Uterus (tissue), 4 donors: ENCODE measurements around the gene STX19. TPM values are rescaled to one million over a fixed set of nuclear protein-coding genes. Genes with fewer than 3 reads are reported as not detected.

Experiments
- DNase-seq, 2 donors: peaks; one replicate each; pipeline ENCODE4 v3.0.0-alpha.2; 2019 to 2020
- H3K27ac ChIP-seq, 2 donors: fragments of 200-600 bp; sonication (generic); 1 replicate in 1 of 2; 2 replicates in 1 of 2; pipeline ENCODE4 v1.5.1; 2016 to 2018
- H3K27me3 ChIP-seq, 2 donors: fragments of 200-600 bp; sonication (generic); one replicate each; pipeline ENCODE4 v1.5.1; 2018 to 2019; ENCODE audit warnings: control low read depth in 1 of 2
- H3K36me3 ChIP-seq, 2 donors: fragments of 200-600 bp; sonication (generic); one replicate each; pipeline ENCODE4 v1.5.1; 2019; ENCODE audit warnings: control low read depth in 1 of 2
- H3K4me1 ChIP-seq, 2 donors: fragments of 200-600 bp; sonication (generic); one replicate each; pipeline ENCODE4 v1.5.1; 2018 to 2019; ENCODE audit warnings: control low read depth in 1 of 2
- H3K4me3 ChIP-seq, 2 donors: fragments of 200-600 bp; sonication (generic); 1 replicate in 1 of 2; 2 replicates in 1 of 2; pipeline ENCODE4 v1.5.1; 2018 to 2019; ENCODE audit warnings: mild to moderate bottlenecking in 1 of 2
- H3K9me3 ChIP-seq, 2 donors: fragments of 200-600 bp; sonication (generic); one replicate each; pipeline ENCODE4 v1.5.1; 2019; ENCODE audit warnings: control low read depth in 1 of 2
- POLR2A ChIP-seq, 2 donors: fragments of 450-650 bp; IDR thresholded peaks; one replicate each; pipeline ENCODE4 v1.6.1; 2016; ENCODE audit warnings: antibody characterized with exemption in 2 of 2, mild to moderate bottlenecking in 1 of 2, moderate library complexity in 1 of 2
- intact Hi-C: fragments of 100-400 bp; cut with DNase I; formaldehyde crosslinking; loops from one replicate; pipeline ENCODE4 v1.15.1; 2023; ENCODE audit warnings: low total_unique reads
- total RNA-seq, 4 donors: library from RNA; depleted of rRNA in 3 of 4; stranded (reverse); fragments of >200 nt in 3 of 4; gene quantifications; one replicate each; pipeline versions ENCODE4 v1.1.0 to v1.2.4, GENCODE V29; 2014 to 2023
- TF ChIP-seq, protein P1 (sequence below), 4 experiments: fragments of 200-600 bp in 2 of 4; fragments of 450-650 bp in 2 of 4; sonication (generic) in 2 of 4; IDR thresholded peaks; one replicate each; pipeline ENCODE4 v1.5.1; 2016 to 2019; ENCODE audit warnings: antibody characterized with exemption in 4 of 4, mild to moderate bottlenecking in 2 of 4, moderate library complexity in 1 of 4
- donor health status: DM: yes; HTN: yes; CAD: no.

The STX19 gene
- total RNA-seq, 4 donors from 2014 or later, result 1.5 TPM; not detected in 3

DNA sequence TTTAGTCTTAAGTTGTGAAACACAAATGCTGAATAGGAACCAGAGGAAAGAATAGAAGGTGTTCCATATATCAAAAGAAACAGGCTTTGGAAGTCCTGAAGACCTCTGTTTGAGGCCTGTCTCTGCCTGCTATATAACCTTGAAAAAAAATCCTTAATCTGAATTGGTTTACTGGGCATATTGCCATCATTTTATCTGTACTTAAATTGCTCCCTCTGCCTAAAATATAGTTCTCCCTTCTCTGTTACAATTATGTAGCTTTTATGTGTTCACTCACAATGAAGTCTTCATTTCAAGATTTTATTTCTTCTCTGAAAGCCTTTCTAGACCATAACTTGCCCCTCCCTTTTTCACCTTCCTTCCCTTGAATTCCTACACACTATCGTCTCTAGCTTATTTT is 27.2 kb downstream of the STX19 start:
- Histone ChIP-seq H3K4me3 (no peak overlapping the region), H3K9me3 (no peaks in the 10 kb centered on the region), H3K27me3 (no peaks in the 10 kb centered on the region), H3K27ac (peak overlapping the region in 1 of 2 donors; percentile 34), H3K4me1 (no peaks in the 10 kb centered on the region), H3K36me3 (no peaks in the 10 kb centered on the region)
- intact Hi-C loops, result no loop called here
- TF ChIP-seq POLR2A (IDR thresholded peaks at IDR 0.05), result no peak
- TF ChIP-seq, protein P1, sequence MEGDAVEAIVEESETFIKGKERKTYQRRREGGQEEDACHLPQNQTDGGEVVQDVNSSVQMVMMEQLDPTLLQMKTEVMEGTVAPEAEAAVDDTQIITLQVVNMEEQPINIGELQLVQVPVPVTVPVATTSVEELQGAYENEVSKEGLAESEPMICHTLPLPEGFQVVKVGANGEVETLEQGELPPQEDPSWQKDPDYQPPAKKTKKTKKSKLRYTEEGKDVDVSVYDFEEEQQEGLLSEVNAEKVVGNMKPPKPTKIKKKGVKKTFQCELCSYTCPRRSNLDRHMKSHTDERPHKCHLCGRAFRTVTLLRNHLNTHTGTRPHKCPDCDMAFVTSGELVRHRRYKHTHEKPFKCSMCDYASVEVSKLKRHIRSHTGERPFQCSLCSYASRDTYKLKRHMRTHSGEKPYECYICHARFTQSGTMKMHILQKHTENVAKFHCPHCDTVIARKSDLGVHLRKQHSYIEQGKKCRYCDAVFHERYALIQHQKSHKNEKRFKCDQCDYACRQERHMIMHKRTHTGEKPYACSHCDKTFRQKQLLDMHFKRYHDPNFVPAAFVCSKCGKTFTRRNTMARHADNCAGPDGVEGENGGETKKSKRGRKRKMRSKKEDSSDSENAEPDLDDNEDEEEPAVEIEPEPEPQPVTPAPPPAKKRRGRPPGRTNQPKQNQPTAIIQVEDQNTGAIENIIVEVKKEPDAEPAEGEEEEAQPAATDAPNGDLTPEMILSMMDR (IDR thresholded peaks at IDR 0.05), result no peak
- no peak for DNase-seq

- no peak for DNase-seq
- H3K9me3 ChIP-seq, result no peaks in the 10 kb centered on the region
- H3K4me3 ChIP-seq, result no peak overlapping the region
- no peak overlapping the region for H3K27ac ChIP-seq
- TF ChIP-seq, protein P1 (IDR thresholded peaks at IDR 0.05), result no peak
- TF ChIP-seq POLR2A (IDR thresholded peaks at IDR 0.05), result no peak
- intact Hi-C loops, result no loop called here
- no peaks in the 10 kb centered on the region for H3K27me3 ChIP-seq
- H3K4me1 ChIP-seq, result no peaks in the 10 kb centered on the region
- no peaks in the 10 kb centered on the region for H3K36me3 ChIP-seq
Observed at GRCh38 chr3:93994056-93994455, 34.3 kb downstream of the STX19 start.

- Histone ChIP-seq H3K36me3 (no peaks in the 10 kb centered on the region), H3K4me1 (no peaks in the 10 kb centered on the region), H3K9me3 (no peaks in the 10 kb centered on the region), H3K4me3 (no peak overlapping the region), H3K27ac (no peak overlapping the region), H3K27me3 (no peaks in the 10 kb centered on the region)
- DNase-seq, result no peak
- TF ChIP-seq POLR2A (IDR thresholded peaks at IDR 0.05), result no peak
- TF ChIP-seq, protein P1 (IDR thresholded peaks at IDR 0.05), result no peak
- intact Hi-C loops, result no loop called here
Observed at GRCh38 chr3:93992207-93992606, 36.2 kb downstream of the STX19 start.

GRCh38 chr3:93991631-93992030 is 36.8 kb downstream of the STX19 start:
- H3K27me3 ChIP-seq, result no peaks in the 10 kb centered on the region
- no peaks in the 10 kb centered on the region for H3K4me1 ChIP-seq
- H3K9me3 ChIP-seq, result no peaks in the 10 kb centered on the region
- TF ChIP-seq POLR2A (IDR thresholded peaks at IDR 0.05), result no peak
- TF ChIP-seq, protein P1 (IDR thresholded peaks at IDR 0.05), result no peak
- intact Hi-C loops, result no loop called here
- no peaks in the 10 kb centered on the region for H3K36me3 ChIP-seq
- DNase-seq, result no peak
- H3K4me3 ChIP-seq, result no peak overlapping the region
- H3K27ac ChIP-seq, result no peak overlapping the region

GRCh38 chr3:93989241-93989640 is 39.2 kb downstream of the STX19 start:
- Histone ChIP-seq H3K9me3 (no peaks in the 10 kb centered on the region), H3K4me1 (no peaks in the 10 kb centered on the region), H3K36me3 (no peaks in the 10 kb centered on the region), H3K27ac (no peak overlapping the region), H3K27me3 (no peaks in the 10 kb centered on the region), H3K4me3 (no peak overlapping the region)
- intact Hi-C loops, result no loop called here
- TF ChIP-seq, protein P1 (IDR thresholded peaks at IDR 0.05), result no peak
- TF ChIP-seq POLR2A (IDR thresholded peaks at IDR 0.05), result no peak
- DNase-seq, result no peak
